SK-N-SH (cell line): Measurements from ENCODE around the gene TRPM1. TPM values are rescaled to one million over a fixed set of nuclear protein-coding genes. Genes with fewer than 3 reads are reported as not detected.

Experiments used
- polyA plus RNA-seq, 3 experiments: library from polyadenylated mRNA; depleted of rRNA; stranded (reverse); fragments of >200 nt; gene quantifications; 2 replicates each; pipeline ENCODE4 v1.2.3, GENCODE V29; 2012
- small RNA-seq, 7 experiments: library from RNA; depleted of rRNA; stranded (forward); fragments of <200 nt; gene quantifications; one replicate each; pipeline ENCODE3, GENCODE V24; 2012

TRPM1 gene
- polyA plus RNA-seq, 1 of the 3 experiments (the other 2 are of a cell fraction): not detected

Small RNAs within 50 kb of the gene (small RNA-seq; reads per million reads assigned to genes)
- 0 reads per million in 7 experiments for gene MIR211
- gene RNU6-466P: 0 reads per million in 7 experiments

Other genes starting within 250 kb of the TRPM1 start
- 5.7 and 9.7 TPM in 2 replicates for gene FAN1, start 197.8 kb downstream of the TRPM1 start, polyA plus RNA-seq (2012; rRNA removed)
- 6.4 and 8.0 TPM in 2 replicates for gene MTMR10, start 110.1 kb downstream of the TRPM1 start, polyA plus RNA-seq (2012; rRNA removed)
- gene KLF13, start 225.1 kb upstream of the TRPM1 start, polyA plus RNA-seq (2012; rRNA removed): 7.1 and 8.6 TPM in 2 replicates